ENCODE results near the gene NHERF1.

DNA sequence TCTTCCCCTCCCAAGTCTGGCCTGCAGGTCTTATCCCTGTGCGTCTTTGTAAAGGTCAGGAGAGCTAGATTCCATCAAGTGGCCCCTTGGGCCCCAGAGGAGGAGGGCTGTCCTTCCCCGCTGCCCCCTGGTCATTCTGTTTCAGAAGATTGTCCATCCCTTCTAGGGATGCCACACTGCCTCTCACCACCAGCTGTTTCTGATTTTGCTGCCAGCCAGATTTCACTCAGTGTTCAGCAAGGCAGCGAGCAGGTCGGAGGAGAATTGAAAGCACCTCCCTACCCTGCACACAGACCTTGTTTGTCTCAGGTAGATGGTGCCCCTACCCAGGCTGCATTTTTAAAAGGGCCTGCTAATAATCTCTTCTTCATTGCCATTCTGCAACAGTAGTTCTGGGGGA lies 49.4 kb downstream of the NHERF1 start:
- TF ChIP-seq, protein P1, sequence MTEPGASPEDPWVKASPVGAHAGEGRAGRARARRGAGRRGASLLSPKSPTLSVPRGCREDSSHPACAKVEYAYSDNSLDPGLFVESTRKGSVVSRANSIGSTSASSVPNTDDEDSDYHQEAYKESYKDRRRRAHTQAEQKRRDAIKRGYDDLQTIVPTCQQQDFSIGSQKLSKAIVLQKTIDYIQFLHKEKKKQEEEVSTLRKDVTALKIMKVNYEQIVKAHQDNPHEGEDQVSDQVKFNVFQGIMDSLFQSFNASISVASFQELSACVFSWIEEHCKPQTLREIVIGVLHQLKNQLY (CRISPR knock-in tag; IDR thresholded peaks at IDR 0.05) = no peak
- TF ChIP-seq RXRA (CRISPR knock-in tag; IDR thresholded peaks at IDR 0.05) (no peak), HMG20A (CRISPR knock-in tag; IDR thresholded peaks at IDR 0.05; ENCODE audit: borderline replicate concordance) (no peak), POLR2AphosphoS5 (IDR thresholded peaks at IDR 0.05; ENCODE audit: low read depth, low read length) (no peak), HNRNPK (IDR thresholded peaks at IDR 0.05; ENCODE audit: low read depth, low read length, poor library complexity, severe bottlenecking) (no peak), KLF16 (CRISPR knock-in tag; IDR thresholded peaks at IDR 0.05) (no peak), ZNF616 (CRISPR knock-in tag; IDR thresholded peaks at IDR 0.05; ENCODE audit: low read depth) (no peak), ARNT2 (CRISPR knock-in tag; IDR thresholded peaks at IDR 0.05; ENCODE audit: low read depth) (no peak)
- TF ChIP-seq, protein P2, sequence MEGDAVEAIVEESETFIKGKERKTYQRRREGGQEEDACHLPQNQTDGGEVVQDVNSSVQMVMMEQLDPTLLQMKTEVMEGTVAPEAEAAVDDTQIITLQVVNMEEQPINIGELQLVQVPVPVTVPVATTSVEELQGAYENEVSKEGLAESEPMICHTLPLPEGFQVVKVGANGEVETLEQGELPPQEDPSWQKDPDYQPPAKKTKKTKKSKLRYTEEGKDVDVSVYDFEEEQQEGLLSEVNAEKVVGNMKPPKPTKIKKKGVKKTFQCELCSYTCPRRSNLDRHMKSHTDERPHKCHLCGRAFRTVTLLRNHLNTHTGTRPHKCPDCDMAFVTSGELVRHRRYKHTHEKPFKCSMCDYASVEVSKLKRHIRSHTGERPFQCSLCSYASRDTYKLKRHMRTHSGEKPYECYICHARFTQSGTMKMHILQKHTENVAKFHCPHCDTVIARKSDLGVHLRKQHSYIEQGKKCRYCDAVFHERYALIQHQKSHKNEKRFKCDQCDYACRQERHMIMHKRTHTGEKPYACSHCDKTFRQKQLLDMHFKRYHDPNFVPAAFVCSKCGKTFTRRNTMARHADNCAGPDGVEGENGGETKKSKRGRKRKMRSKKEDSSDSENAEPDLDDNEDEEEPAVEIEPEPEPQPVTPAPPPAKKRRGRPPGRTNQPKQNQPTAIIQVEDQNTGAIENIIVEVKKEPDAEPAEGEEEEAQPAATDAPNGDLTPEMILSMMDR (CRISPR knock-in tag; IDR thresholded peaks at IDR 0.05) = no peak
- TF ChIP-seq, protein P3, sequence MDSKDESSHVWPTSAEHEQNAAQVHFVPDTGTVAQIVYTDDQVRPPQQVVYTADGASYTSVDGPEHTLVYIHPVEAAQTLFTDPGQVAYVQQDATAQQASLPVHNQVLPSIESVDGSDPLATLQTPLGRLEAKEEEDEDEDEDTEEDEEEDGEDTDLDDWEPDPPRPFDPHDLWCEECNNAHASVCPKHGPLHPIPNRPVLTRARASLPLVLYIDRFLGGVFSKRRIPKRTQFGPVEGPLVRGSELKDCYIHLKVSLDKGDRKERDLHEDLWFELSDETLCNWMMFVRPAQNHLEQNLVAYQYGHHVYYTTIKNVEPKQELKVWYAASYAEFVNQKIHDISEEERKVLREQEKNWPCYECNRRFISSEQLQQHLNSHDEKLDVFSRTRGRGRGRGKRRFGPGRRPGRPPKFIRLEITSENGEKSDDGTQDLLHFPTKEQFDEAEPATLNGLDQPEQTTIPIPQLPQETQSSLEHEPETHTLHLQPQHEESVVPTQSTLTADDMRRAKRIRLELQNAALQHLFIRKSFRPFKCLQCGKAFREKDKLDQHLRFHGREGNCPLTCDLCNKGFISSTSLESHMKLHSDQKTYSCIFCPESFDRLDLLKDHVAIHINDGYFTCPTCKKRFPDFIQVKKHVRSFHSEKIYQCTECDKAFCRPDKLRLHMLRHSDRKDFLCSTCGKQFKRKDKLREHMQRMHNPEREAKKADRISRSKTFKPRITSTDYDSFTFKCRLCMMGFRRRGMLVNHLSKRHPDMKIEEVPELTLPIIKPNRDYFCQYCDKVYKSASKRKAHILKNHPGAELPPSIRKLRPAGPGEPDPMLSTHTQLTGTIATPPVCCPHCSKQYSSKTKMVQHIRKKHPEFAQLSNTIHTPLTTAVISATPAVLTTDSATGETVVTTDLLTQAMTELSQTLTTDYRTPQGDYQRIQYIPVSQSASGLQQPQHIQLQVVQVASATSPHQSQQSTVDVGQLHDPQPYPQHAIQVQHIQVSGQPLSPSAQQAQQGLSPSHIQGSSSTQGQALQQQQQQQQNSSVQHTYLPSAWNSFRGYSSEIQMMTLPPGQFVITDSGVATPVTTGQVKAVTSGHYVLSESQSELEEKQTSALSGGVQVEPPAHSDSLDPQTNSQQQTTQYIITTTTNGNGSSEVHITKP (CRISPR knock-in tag; IDR thresholded peaks at IDR 0.05; ENCODE audit: low read depth) = no peak
- TF ChIP-seq, protein P4, sequence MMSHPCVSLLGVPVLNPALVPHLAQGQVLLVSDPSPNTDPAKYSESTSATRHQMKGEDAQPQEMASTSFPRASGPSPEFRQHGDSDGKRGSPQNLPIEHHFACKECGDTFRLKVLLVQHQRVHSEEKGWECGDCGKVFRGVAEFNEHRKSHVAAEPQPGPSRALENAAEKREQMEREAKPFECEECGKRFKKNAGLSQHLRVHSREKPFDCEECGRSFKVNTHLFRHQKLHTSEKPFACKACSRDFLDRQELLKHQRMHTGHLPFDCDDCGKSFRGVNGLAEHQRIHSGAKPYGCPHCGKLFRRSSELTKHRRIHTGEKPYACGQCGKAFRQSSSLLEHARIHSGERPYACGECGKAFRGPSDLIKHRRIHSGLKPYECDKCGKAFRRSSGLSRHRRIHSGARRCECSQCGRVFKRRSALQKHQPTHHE (CRISPR knock-in tag; IDR thresholded peaks at IDR 0.05; ENCODE audit: borderline replicate concordance) = no peak
